GM18519 (cell line): Measurements from ENCODE around the gene CXCR1.
"Not testable (repeated sequence)": the region's sequence is repeated elsewhere in the genome, so short reads cannot be mapped to it uniquely, and the experiment has no call there.

ENCODE experiments used
- ATAC-seq: cut with Tn5 transposase; IDR thresholded peaks from one replicate; pipeline ENCODE4 v1.9.1; 2021; ENCODE audit warnings: mild to moderate bottlenecking, moderate library complexity; ENCODE audit not compliant: unreplicated experiment, low FRiP score

Gene CXCR1

GRCh38 chr2:218166791-218167190 lies at the start of gene CXCR1:
Gene CXCR1 (minus strand): TSS chr2:218166962. CDS start chr2:218165211, 1,751 bp downstream.
- no peak for ATAC-seq

- no peak for ATAC-seq
Observed at GRCh38 chr2:218216336-218216673, 49.5 kb upstream of the CXCR1 start.

GRCh38 chr2:218214116-218214515 lies 47.4 kb upstream of the CXCR1 start:
- no peak for ATAC-seq

- no peak for ATAC-seq
Observed at GRCh38 chr2:218209078-218209477, 42.3 kb upstream of the CXCR1 start.

GRCh38 chr2:218202266-218202665 lies 35.5 kb upstream of the CXCR1 start:
- ATAC-seq = no peak

- ATAC-seq = no peak
Observed at GRCh38 chr2:218196974-218197373, 30.2 kb upstream of the CXCR1 start.

- no peak for ATAC-seq
Observed at GRCh38 chr2:218194880-218195279, 28.1 kb upstream of the CXCR1 start.

- no peak for ATAC-seq
Observed at GRCh38 chr2:218193701-218194100, 26.9 kb upstream of the CXCR1 start.

GRCh38 chr2:218192902-218193430 lies 26.2 kb upstream of the CXCR1 start:
- ATAC-seq = no peak

GRCh38 chr2:218188528-218188927 lies 21.8 kb upstream of the CXCR1 start:
- no peak for ATAC-seq

GRCh38 chr2:218187296-218188015 lies 20.7 kb upstream of the CXCR1 start:
- no peak for ATAC-seq

GRCh38 chr2:218186876-218187275 lies 20.1 kb upstream of the CXCR1 start:
- ATAC-seq = no peak

GRCh38 chr2:218186355-218186766 lies 19.6 kb upstream of the CXCR1 start:
- no peak for ATAC-seq

- no peak for ATAC-seq
Observed at GRCh38 chr2:218184331-218184730, 17.6 kb upstream of the CXCR1 start.

- no peak for ATAC-seq
Observed at GRCh38 chr2:218180467-218181114, 13.8 kb upstream of the CXCR1 start.

- no peak for ATAC-seq
Observed at GRCh38 chr2:218179782-218180181, 13.0 kb upstream of the CXCR1 start.

- ATAC-seq = no peak
Observed at GRCh38 chr2:218172845-218173244, 6.1 kb upstream of the CXCR1 start.

- ATAC-seq = not testable (repeated sequence)
Observed at GRCh38 chr2:218171744-218172143, 5.0 kb upstream of the CXCR1 start.

- no peak for ATAC-seq
Observed at GRCh38 chr2:218169757-218170546, 3.2 kb upstream of the CXCR1 start.

- ATAC-seq = no peak
Observed at GRCh38 chr2:218168635-218169462, 2.1 kb upstream of the CXCR1 start.
